Measurements from ENCODE around the gene LOXL3.

The LOXL3 gene

DNA sequence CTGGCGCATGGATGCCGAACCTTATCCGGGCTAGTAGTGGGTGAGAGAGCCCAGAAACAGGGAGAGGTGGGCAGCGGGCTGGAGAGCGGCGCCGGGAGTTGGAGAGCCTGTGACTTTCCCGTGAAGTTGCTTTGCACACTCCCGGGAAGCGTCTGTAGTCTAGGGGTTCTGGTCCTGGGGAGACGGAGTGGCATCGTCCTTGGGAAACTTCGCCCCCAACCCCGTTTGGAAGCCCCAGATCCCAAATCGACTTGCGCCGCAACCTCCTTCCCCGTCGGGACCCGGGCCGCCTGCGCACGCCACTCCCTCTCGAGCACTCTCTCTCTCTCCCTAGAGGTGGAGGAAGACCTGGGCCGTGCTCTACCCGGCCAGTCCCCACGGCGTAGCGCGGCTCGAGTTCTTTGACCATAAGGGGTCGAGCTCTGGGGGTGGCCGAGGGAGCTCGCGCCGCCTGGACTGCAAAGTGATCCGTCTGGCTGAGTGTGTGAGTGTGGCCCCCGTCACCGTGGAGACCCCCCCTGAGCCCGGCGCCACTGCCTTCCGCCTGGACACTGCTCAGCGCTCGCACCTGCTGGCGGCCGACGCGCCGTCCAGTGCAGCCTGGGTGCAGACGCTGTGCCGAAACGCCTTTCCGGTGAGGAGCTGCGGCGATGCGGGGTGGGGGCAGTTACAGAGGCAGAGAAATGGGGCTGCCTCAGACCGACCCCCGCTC, 1.2 kb upstream of the LOXL3 start:
- ChIA-PET POLR2A (no interaction called here), CTCF (no interaction called here)
- Histone ChIP-seq H3K4me3 (ENCODE audit: low read depth, low read length) (peak overlapping the region; percentile 56), H3K9me3 (ENCODE audit: control insufficient read depth, insufficient read depth, low read depth, low read length) (no peaks in the 10 kb centered on the region), H3K36me3 (ENCODE audit: control insufficient read depth in 2 of 2, insufficient read depth in 1 of 2, low read length in 2 of 2) (peaks cover 0 to 7% of the 10 kb centered on the region in 2 experiments; a peak in 1 of 3 replicates), H3K27ac (ENCODE audit: extremely low read depth, low read depth, low read length) (no peak overlapping the region; the same call in 1 of the 2 replicates), H3K4me1 (ENCODE audit: control insufficient read depth, insufficient read depth, low read length) (no peaks in the 10 kb centered on the region; the same call in 1 of the 2 replicates)
- TF ChIP-seq ZNF121 (tag by site-specific recombination; IDR thresholded peaks at IDR 0.05) = no peak
- no peak for TF ChIP-seq ZBTB17 (tag by site-specific recombination; IDR thresholded peaks at IDR 0.05)
- TF ChIP-seq MYNN (tag by site-specific recombination; IDR thresholded peaks at IDR 0.05; ENCODE audit: borderline replicate concordance) = no peak
- no peak for TF ChIP-seq ZNF571 (tag by site-specific recombination; IDR thresholded peaks at IDR 0.05)
- TF ChIP-seq ZIC2 (tag by site-specific recombination; IDR thresholded peaks at IDR 0.05) = no peak
- TF ChIP-seq KLF10 (tag by site-specific recombination; IDR thresholded peaks at IDR 0.05) = no peak
- TF ChIP-seq ZNF112 (tag by site-specific recombination; IDR thresholded peaks at IDR 0.05) = no peak
- no peak for TF ChIP-seq ZNF707 (tag by site-specific recombination; IDR thresholded peaks at IDR 0.05)
- no peak for TF ChIP-seq MZF1 (tag by site-specific recombination; IDR thresholded peaks at IDR 0.05; ENCODE audit: borderline replicate concordance)
- TF ChIP-seq ZNF239 (tag by site-specific recombination; IDR thresholded peaks at IDR 0.05) = no peak
- no peak for TF ChIP-seq BCL11A (tag by site-specific recombination; IDR thresholded peaks at IDR 0.05; ENCODE audit: low read depth)
- no peak for TF ChIP-seq ZBTB7A (tag by site-specific recombination; IDR thresholded peaks at IDR 0.05; ENCODE audit: low read depth)
- TF ChIP-seq ZNF146 (tag by site-specific recombination; IDR thresholded peaks at IDR 0.05) = no peak
- TF ChIP-seq ZNF473 (tag by site-specific recombination; IDR thresholded peaks at IDR 0.05) = no peak
- TF ChIP-seq, protein P1, sequence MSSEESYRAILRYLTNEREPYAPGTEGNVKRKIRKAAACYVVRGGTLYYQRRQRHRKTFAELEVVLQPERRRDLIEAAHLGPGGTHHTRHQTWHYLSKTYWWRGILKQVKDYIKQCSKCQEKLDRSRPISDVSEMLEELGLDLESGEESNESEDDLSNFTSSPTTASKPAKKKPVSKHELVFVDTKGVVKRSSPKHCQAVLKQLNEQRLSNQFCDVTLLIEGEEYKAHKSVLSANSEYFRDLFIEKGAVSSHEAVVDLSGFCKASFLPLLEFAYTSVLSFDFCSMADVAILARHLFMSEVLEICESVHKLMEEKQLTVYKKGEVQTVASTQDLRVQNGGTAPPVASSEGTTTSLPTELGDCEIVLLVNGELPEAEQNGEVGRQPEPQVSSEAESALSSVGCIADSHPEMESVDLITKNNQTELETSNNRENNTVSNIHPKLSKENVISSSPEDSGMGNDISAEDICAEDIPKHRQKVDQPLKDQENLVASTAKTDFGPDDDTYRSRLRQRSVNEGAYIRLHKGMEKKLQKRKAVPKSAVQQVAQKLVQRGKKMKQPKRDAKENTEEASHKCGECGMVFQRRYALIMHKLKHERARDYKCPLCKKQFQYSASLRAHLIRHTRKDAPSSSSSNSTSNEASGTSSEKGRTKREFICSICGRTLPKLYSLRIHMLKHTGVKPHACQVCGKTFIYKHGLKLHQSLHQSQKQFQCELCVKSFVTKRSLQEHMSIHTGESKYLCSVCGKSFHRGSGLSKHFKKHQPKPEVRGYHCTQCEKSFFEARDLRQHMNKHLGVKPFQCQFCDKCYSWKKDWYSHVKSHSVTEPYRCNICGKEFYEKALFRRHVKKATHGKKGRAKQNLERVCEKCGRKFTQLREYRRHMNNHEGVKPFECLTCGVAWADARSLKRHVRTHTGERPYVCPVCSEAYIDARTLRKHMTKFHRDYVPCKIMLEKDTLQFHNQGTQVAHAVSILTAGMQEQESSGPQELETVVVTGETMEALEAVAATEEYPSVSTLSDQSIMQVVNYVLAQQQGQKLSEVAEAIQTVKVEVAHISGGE (tag by site-specific recombination; conservative IDR thresholded peaks at IDR 0.05; ENCODE audit: low read depth) = no peak

DNA sequence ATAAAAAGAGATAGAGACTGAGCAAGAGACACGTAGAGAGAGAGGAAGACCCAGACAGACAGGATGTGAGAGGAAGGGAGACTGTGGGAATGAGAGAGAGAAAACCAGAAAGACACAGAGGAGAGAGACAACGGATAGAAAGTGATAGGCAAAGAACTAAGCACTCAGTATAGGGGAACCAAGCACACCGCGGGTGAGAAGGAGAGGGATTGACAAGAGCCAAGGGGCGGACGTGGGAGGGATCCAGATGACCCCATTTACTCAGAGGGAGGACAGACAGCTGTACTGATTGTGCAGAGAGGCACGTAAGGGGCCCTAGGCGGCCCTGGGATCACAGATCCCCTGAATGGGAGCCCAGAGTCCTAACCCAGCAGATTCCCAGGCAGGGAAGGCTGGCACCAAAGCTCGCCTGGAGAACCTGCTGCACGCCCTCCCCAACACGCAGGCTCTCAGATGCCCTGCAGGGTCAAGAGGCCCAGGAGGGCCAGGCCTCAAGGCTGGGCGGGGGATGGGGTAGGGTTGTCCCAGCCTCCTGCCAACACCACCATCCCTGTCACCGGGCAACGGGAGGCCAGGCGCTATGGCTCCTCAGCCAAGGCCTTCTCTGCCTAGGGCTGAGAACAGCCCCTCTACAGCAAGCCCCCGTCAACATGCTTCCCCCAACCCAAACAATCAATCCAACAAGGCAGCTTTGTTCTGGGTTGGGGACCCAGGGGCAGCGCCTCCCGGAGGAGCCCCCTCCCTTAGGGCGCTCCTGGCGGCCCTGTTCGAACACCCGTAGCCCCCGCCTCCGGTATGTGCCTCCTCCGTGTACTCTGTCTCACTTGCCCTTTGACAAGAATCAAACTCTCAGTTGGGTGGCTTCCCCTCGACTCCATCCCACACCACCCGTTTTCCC, 579 bp downstream of the LOXL3 start:
- H3K4me1 ChIP-seq (ENCODE audit: control insufficient read depth, insufficient read depth, low read length) = no peaks in the 10 kb centered on the region; the same call in 1 of the 2 replicates
- H3K27ac ChIP-seq (ENCODE audit: extremely low read depth, low read depth, low read length) = no peak overlapping the region; the same call in 1 of the 2 replicates
- ChIA-PET CTCF (interaction anchor here (0.6 to 0.7 kb wide), 2 partner anchors 65 to 70 kb away, joined by 3 to 4 read pairs; partner anchors contain the start of genes CCDC142 and TTC31), POLR2A (interaction anchor here (0.9 to 1.0 kb wide), 2 partner anchors 34 to 94 kb away, joined by 3 to 7 read pairs; partner anchors contain the start of gene WBP1)
- H3K4me3 ChIP-seq (ENCODE audit: low read depth, low read length) = peak overlapping the region; percentile 56
- H3K9me3 ChIP-seq (ENCODE audit: control insufficient read depth, insufficient read depth, low read depth, low read length) = no peaks in the 10 kb centered on the region
- TF ChIP-seq ZBTB17 (tag by site-specific recombination; IDR thresholded peaks at IDR 0.05) = peak; percentile 87
- peak; percentile 87 for TF ChIP-seq PRDM1 (tag by site-specific recombination; IDR thresholded peaks at IDR 0.05)
- TF ChIP-seq ZNF366 (tag by site-specific recombination; conservative IDR thresholded peaks at IDR 0.05) = peak; percentile 51; the same call in 1 of the 2 replicates
- TF ChIP-seq ZBTB20 (tag by site-specific recombination; IDR thresholded peaks at IDR 0.05) = peak; percentile 35; the same call in 1 of the 2 replicates
- TF ChIP-seq ZNF76 (tag by site-specific recombination; IDR thresholded peaks at IDR 0.05; ENCODE audit: borderline replicate concordance, low read depth) = no peak
- peaks cover 0 to 7% of the 10 kb centered on the region in 2 experiments; a peak in 1 of 3 replicates for H3K36me3 ChIP-seq (ENCODE audit: control insufficient read depth in 2 of 2, insufficient read depth in 1 of 2, low read length in 2 of 2)
